Measurements from ENCODE around the gene MACF1. TPM values are rescaled to one million over a fixed set of nuclear protein-coding genes. Genes with fewer than 3 reads are reported as not detected.

MACF1 gene
- total RNA-seq, 1 experiment from 2014 or later: 190 TPM

- H3K4me1 Mint-ChIP-seq: peaks cover 42 to 52% of the 10 kb centered on the region in 2 experiments
- Histone ChIP-seq H3K27me3 (ENCODE audit: insufficient read depth, low read length) (no peaks in the 10 kb centered on the region), H3K4ac (ENCODE audit: low read depth, low read length) (no peak overlapping the region), H3K4me1 (ENCODE audit: insufficient read depth, low read length) (peaks cover 9% of the 10 kb centered on the region; the same call in 1 of the 2 replicates), H2BK120ac (ENCODE audit: low read depth, low read length, poor library complexity, severe bottlenecking) (no peak overlapping the region), H4K20me1 (ENCODE audit: control insufficient read depth, insufficient read depth, insufficient read length) (peaks cover 2% of the 10 kb centered on the region), H4K5ac (ENCODE audit: insufficient read length, low read depth, low read length) (no peak overlapping the region), H4K91ac (ENCODE audit: insufficient read length, low read depth, low read length) (no peak overlapping the region), H3K14ac (ENCODE audit: insufficient read depth, low read length) (no peak overlapping the region), H3K9me3 (ENCODE audit: control insufficient read depth, low read depth, low read length) (no peaks in the 10 kb centered on the region), H3T11ph (ENCODE audit: low read length) (no peak overlapping the region), H2BK12ac (ENCODE audit: insufficient read length, low read depth, low read length) (no peak overlapping the region), H2BK20ac (ENCODE audit: low read depth, low read length, poor library complexity, severe bottlenecking) (no peak overlapping the region), H3K4me2 (ENCODE audit: insufficient read depth, insufficient read length, low read length) (no peak overlapping the region), H3K79me1 (ENCODE audit: insufficient read depth, low read depth, low read length, poor library complexity, severe bottlenecking) (no peaks in the 10 kb centered on the region), H4K8ac (replicated peaks; ENCODE audit: insufficient read length, low read depth, low read length) (no peak overlapping the region), H2AFZ (ENCODE audit: low read length) (no peak overlapping the region), H3K27ac (ENCODE audit: insufficient read length, low read depth, low read length) (no peak overlapping the region), H2AK5ac (ENCODE audit: insufficient read length, low read length) (no peak overlapping the region), H3K18ac (ENCODE audit: insufficient read length, low read depth, low read length) (no peak overlapping the region), H3K23ac (ENCODE audit: insufficient read length, low read depth, low read length) (no peak overlapping the region), H3K56ac (ENCODE audit: insufficient read length, low read depth, low read length) (no peak overlapping the region), H2BK5ac (ENCODE audit: insufficient read length, low read length) (no peak overlapping the region), H3K23me2 (ENCODE audit: insufficient read length, low read depth, low read length, poor library complexity, severe bottlenecking) (no peaks in the 10 kb centered on the region), H3K79me2 (ENCODE audit: insufficient read depth, low read length) (peaks cover 6% of the 10 kb centered on the region), H2BK15ac (ENCODE audit: low read depth, low read length) (no peak overlapping the region), H3K9ac (ENCODE audit: extremely low read depth, insufficient read length, low read length) (no peak overlapping the region)
- no peak overlapping the region for H3K4me3 Mint-ChIP-seq
- H3K9me3 Mint-ChIP-seq: no peaks in the 10 kb centered on the region
- H3K36me3 Mint-ChIP-seq (ENCODE audit: insufficient read depth in 1 of 3, low read depth in 3 of 3): peaks cover 9 to 15% (median 11%) of the 10 kb centered on the region in 3 experiments; a peak in 6 of 7 replicates
- no peak for DNase-seq
- H3K27ac Mint-ChIP-seq: no peak overlapping the region; a peak in 1 of 7 replicates
- no peak for TF ChIP-seq CTCF (conservative IDR thresholded peaks at IDR 0.05)
- no CpG with 5 or more reads among the region's 3 CpGs for WGBS (ENCODE audit: extremely low coverage, insufficient read length, low lambda C conversion rate)
- no peaks in the 10 kb centered on the region for H3K27me3 Mint-ChIP-seq (ENCODE audit: low read depth)
Measured at GRCh38 chr1:39394598-39394997, 190.1 kb downstream of the MACF1 start.
